CD4-positive, alpha-beta T cell treated with Interleukin-2 at 100 ng/mL for 4 hours (primary cell): ENCODE data around the gene EPHA2.

Experiments used
- DNase-seq: peaks from one replicate; pipeline ENCODE4 v3.0.0-alpha.2; 2020; ENCODE audit warnings: low spot score

EPHA2 gene

DNA sequence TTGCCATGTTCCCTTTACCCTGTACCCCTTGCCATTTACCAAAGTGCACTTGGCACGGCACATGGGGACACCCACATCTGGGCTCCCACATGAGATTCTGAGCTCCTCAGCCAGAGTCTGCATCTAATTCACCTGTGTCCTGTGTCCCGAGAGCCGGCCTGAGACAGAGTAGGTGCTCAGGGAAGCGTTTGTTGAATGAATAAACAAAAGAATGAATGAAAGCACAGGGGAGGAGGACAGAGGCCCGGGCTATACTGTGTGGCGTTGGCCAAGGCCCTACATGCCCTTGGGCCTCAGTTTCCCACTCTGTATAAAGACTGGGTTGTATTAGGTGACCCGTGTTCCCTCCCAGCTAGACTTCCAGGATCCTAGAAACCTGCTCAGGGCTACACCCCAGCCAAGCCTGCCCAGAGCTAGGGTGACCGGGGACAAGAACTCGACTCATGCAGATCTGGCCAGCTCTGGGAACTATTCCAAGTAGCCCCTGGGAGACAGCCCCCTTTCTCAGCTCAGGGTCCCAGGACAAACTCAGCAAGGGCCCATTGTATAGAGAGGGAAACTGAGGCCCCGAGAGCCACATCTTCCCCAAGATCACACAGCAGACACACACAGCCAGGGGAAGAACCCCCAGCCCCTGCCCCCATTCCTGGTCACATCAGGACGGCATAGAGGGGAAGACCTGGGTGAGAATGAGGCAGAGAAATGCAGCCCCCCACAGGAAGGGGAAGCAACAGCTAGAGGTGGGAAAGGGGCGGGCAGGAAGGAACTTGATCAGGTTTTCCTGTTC is 6.0 kb downstream of the EPHA2 start:
- DNase-seq: no peak

DNA sequence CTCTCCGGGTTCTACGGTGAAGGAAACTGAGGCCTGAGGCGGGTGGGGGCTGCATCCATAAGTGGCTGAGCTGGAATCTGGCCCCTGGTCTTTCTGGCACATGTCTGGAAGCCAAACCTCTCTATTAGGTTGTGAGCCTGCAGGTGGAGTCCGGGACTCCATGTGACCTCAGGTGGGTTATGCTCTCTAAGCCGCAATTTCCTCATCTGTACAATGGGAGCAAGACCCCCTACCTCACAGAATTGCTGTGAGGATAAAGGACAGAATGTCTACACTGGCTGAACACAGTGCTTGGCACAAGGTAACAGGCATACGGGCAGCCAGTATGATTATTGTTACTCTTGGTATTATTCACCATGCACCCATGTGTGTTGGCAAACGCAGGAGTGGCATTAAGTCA is 6.7 kb downstream of the EPHA2 start:
- no peak for DNase-seq

DNA sequence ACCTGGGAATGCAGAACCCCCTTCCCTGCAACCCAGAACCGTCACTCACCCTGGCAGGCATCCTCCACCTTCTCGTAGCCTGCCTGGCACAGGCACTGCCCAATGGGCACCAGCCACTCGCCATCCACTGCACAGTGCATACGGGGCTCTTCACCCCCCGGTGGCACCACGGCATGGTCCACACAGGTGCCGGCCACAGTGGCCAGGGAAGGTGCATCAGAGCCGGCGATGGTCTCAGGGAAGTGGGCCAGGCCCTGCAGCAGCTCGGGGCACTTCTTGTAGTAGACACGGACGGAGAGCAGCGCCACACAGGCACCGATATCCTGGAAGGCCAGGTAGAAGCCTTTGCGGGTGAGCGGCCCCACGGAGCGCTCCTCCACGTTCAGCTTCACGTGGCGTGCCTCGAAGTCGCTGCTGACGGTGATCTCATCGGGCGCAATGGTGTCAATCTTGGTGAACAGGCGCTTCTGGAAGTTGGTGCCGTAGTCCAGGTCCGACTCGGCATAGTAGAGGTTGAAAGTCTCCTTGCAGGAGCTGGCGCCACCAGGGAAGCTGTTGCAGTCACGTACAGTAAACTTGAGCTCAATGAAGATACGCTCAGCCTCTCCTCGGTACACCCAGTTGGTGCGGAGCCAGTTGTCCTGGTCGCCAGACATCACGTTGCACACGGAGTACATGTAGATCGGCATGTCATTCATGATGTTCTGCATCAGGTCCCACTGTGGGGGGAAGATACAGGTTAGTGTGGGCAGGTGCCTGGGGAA is 7.4 kb downstream of the EPHA2 start:
- DNase-seq: no peak

DNA sequence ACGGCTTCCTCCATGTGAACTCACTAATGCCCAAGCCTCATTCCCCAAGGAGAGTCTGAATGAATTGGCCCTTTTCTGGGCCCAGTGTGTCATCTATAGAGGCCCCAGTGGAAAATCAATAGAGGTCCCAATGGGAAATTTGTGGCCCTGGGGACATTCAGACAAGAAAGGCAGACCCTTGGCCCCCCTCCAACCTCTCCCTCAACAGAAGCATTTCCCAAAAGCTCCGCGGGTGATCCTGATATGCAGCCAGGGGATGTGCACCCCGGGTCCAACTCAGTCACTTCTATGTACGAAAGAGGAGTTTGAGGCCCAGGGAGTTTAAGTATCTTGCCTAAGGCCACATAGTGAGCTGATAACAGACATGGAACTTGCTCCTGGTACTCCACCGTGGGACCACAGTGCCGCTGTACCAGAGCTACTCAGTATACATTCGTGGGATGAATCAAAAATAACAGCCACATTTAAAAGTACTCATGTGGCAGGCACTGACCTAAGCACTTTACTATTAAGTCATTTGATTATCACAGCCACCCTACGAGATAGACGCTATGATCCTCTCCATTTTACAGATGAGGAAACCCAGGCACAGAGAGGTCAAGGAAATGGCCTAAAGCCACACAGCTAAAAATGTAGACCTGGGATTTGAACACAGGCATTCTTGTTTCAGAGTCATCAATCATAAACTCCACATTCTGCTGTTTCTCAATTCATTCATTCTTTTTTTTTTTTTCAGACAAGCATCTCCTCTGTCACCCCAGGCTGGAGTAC is 8.5 kb downstream of the EPHA2 start:
- DNase-seq: no peak

DNA sequence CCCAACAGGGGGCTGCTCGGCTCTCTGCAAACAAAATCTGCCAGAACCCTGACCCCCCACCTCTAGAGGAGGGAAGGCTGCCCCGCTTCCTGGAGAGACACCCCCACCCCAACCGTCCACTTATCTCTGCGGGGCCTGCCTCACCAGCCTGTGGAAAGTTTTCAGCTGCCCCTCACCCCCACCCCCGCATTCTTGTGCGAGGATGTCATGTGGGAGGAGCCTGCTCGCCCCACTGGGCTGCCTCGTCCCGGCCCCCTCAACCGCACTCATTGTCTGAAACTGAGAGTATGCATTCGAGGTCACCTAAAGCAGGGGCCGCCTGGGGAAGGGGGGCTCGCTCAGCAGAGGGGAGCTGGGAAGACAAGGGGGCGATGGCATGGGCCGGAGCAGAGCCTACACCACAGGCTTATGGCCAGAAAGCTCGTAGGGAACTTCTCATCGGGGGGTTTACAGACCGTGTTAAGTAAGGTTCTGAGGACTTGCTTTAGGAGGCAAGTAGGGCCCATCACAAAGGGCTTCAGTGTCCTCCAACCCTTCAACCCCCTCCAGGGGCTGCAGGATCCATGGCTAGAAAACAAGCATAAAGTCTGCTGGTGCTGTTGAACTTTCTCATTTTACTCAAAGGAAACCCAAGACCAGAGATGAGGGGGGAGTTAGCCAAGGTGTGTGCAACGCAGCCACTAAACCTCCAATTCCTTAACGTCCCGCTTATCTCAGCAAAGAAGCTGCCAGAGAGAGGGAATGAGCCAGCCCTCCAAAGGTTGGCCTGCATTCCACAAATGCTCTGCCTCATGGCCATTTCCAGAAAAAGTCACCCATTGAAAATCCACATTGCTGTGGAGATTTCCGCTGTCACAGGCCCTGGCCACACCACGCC is 9.4 kb downstream of the EPHA2 start:
- no peak for DNase-seq

DNA sequence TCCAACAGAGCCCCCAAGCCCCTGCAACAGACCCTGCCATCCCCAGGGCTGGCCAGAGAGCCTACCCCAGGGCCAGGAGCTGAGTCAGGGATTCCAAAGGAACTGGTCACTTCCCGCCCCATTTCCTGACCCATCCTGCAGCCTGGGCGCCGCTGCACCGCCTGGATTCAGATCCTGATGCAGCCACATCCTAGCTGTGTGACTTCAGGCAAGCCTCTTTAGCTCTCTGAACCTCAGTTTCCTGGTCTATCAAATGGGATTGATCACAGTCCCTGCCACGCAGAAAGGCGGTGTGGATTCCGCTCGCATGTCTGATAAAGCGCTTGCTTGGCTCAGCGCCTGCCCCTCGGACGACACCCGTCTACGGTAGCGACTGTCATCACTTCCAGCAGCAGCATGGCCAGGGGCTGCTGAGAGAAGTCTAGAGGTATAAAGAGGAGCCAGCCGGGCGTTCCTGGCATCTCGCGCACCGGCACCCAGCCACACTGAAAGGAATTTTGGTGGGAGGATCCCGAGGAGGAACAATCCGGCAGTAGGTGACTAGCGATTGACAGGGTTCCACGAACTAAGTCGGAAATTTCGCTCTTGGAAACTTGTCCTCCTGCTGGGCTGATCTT is 10.1 kb downstream of the EPHA2 start:
- DNase-seq: no peak

DNA sequence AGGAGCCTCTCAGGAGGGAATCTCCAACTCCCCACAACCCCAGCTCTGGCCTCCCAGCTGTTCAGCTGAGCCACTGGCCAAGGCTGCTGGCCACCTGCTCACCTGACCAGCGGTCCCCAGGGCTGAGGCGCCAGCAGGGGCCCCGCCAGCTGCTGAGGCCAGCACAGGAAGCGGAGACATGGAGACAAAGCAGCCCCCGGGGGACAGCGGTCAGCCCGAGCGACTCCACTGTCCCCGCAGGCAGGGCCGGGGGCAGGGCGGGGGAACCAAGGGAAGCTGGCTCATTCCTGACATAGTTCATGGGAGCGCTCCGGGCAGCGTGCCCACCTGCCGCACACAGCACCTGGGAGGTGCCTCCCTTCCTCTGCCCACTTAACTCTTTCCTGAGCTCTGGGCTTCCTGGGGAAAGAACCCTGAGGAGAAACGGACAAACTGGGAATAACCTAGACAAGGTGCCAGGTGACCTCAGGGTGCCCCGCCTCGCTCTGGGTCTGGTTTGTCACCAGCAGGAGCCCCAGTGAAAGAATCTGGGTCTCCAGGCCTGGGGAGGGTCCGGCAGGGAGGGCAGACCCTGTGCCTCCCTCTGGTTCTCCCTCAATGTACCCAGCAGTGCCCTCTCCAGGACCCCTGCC is 10.7 kb downstream of the EPHA2 start:
- DNase-seq: no peak

DNA sequence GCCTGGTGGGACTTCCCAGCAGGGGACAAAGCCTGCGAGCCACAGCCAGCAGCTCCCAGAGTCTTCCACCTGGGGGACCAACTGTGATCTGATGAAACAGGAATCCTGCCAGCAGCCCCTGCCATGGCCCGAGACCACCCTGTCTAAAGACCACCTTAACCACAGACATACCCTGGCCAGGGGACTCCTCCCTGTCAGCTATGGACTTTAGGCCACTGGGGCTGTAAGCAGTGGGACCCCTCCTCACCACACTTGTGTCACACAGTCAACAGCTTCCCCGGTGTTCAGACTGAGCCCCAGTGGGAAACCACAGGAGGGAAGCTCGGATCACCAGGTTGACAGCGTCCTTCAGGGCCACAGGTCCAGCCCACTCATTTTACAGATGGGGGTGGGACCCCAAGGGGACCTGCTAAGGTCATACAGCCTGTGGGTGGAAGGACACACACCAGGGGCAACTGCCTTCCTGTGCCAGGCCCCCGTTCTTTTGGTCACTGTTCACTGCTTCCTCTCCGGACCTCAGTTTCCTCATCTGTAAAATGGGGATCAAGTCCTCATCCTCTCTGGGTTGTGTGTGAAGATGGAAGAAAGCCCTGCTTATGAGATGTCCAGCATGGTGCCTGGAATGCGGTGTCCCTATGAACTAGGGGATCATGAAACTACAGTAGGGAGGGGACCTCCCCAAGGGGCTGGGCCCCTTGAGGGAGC is 11.4 kb downstream of the EPHA2 start:
- DNase-seq: no peak

DNA sequence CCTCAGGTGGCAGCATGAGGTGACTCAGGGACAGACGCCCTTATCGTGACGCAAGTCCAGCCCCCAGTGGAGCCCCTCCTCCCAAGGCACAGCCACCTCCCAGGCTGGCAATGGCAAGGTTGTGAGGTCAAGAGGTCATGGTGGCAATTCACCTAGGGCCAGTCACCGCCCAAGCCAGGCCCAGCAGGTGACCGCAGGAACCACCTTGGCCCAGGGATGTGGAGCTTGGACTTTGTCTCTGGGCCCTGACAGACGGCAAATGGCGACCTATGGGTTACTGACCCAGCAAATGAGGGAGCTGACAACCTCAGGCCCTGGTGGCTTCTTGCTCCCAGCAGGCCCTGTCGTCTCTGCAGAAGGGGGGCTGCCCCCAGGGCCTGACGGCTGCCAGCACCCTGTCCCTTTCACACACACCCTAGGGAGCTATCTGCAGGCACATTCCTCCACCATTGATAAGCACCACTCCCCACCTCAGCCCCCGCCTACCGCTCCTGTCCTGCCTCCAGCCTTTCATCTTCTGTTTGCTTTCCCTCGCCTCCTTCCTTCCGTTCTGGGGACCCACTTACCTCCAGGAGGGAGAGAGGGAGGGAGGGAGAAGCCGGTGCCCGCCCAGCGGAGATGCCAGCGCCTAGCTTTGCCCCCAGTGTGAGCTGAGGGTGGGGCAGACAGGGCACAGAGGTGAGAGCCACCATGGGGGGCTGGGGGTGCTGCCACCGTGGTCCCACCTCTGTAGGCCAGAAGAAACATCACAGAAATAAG is 12.1 kb downstream of the EPHA2 start:
- DNase-seq: no peak

DNA sequence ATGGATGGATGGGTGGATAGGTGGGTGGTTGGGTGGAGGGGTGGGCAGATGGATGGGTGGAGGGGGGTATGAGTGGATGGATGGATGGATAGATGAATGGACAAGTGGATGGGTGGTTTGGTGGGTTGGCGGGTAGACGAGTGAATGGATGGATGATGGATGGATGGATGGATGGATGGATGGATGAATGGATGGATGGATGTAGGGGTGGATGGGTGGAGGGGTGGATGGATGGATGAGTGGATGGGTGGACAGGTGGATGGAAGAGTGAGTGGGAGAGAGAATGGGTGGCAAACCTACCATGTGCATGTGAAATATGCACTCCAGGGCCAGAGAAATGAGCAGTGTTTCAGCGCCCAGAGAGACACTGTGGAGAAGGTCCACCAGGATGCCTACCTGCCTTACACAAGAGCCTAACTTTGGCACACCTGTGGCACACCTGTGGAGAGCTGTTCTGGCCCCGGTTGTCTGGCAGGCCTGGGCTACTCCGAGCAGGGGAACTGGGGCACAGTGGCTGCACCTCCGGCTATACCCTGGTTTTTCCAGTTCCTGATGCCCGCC is 12.8 kb downstream of the EPHA2 start:
- DNase-seq: no peak

DNA sequence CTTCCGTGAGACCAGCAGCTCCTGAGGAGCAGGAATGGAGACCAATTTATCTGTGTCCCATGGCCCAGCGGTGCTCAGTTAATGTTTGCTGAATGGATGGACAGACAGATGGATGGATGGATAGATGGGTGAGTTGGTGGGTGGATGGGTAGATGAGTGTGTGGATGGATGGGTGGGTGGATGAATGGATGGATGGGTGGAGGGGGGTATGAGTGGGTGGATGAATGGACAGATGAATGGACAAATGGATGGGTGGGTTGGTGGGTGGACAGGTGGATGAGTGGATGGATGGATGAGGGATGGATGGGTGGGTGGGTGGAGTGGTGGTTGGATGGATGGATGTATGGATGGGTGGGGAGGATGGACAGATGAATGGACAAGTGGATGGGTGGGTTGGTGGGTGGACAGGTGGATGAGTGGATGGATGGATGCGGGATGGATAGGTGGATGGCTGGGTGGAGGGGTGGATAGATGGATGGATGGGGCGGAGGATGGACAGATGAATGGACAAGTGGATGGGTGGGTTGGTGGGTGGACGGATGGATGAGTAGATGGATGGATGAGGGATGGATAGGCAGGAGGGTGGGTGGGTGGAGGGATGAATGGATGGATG is 13.4 kb downstream of the EPHA2 start:
- DNase-seq: no peak

DNA sequence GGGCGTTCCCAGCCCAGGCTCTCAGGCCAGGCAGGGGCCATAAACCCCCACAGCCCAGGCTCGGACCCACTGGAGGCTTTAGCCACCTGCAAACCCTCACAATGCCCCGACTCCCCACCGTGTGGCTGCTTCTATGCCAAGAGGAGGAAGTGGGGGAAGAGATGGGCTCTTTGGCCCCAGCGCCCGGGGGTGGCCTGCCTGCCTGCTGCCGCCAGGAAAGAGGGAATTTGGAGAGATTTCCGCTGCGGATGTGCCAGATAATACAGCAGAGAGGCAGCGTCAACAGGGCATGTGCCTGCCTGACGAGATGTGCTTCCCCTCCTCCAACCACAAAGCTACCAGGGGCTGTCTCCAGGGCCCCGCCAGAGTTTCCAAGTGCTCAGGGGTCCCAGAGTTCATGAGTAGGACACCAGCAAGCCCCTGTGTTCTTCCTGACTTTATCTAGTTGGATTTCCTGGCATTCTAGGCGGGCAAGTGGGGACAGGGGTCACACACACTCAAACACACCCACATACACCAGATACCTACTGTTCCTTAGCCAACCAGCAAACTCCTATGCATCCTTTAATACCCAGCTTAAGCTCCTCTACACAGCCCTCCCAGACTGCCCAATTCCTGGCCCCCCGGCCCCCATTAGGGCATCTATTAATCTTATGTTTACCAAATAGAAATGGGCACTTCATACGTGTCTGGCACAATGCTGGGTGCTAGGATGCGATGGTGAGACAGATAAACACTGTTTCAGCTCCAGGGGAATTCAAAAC is 14.1 kb downstream of the EPHA2 start:
- DNase-seq: no peak

DNA sequence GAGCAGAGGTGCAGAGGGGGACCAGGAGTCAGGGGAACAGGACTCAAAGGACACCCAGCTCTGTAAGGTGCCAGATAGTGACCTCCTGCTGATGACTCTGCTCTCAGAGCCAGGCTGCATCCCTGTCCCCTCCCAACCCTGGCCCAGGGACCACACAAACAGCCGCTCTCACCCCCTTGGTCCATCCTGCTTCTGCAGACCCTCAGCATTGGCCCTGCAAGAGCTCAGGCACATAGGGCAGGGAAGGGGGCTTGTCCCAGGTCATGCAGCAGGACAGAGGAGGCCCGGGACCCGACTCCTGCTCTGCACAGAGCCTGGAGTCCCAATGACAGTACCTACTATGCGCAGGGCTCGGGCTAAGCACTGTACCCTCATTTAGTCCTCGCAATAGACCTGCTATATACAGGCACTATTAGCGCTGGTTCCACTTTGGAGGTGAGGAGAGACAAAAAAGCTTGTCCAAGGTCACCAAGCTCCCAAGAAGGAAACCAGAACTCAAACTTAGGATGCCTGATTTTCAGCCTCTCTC is 15.7 kb downstream of the EPHA2 start:
- DNase-seq: no peak

DNA sequence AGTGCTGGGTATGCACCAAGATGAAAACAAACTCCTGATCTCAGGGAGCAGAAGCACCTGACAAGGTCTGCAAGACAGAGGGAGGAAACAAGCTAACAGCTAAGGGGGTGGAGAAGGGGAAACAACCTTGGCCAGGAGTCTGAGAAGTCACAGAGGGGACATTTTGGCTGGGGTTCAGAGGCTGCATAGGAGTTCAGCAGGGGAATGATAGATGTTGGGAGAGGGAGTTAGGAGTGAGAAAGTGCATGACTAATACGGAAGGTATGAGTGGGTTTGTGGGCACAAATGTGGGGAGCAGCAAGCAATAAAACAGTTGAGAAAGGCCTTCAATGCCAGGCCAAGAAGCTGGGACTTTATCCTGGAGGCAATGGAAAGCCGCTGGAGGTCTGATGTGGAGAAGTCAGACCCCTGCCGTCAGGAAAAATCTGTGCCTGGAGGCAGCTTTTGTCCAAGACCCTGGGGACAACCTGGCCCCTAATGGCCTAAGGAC is 16.4 kb downstream of the EPHA2 start:
- DNase-seq: no peak

DNA sequence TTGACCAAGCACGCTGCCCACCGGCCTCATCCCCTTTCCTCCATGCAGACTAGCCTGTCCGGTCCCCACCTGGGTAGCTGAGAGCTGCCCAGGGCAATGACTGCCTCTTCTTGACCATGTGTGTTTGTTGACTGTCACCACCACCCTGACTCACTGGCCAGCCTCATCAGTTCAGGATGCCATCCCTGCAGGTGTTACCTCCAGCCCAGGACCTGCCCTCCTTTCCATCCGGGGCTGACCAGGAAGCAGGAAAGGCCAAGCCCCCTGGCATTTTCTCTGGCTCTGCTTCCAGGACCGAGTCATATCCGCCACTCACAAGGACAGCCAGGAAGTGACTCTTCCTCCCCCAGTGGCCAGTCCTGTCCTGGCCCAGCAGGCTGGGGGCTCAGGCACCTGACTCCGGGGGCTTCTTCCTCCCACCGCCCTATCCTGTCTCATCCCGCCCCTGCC is 17.1 kb downstream of the EPHA2 start:
- DNase-seq: no peak

DNA sequence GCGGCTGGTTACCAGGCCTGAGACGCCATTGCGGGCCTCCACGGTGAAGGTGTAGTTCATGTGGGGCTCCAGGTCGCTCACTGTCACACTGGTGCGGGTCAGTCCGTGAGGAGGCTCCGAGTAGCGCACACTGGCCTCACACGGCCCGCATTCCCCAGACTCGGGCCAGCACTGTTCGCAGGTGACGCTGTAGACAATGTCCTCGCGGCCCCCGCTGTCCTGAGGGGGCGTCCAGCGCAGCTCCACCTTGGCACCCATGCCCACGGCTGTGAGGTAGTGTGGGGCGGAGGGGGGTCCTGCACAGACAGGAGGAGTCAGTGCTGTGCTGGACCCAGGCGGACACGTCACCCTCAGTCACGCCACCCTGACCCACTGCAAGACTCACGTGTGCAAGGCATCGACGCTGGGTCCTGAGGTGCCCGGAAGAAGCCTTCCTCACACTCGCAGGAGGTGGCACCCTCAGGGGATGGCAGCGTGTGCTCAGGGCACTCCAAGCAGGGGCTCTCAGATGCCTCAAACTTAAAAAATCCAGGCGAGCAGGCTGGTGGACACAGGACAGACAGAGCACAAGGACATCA is 17.9 kb downstream of the EPHA2 start:
- DNase-seq: no peak

DNA sequence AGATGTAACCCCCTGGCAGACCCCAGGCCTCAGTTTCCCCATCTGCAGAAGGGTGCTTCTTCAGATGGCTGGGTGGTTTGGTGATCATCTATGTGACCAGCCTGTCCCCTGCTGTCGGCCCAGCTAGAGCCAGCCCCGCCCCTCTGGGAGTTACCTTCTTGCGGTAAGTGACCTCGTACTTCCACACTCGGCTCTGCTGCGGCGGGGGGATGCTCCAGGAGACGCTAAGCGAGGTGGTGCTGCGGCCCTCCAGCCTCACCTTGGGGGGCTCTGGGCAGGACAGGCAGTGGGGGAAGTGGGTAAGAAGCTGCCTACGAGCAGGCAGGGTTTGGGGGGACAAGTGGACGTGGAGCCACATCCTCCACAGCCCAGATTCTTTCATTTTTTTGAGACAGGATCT is 20.4 kb downstream of the EPHA2 start:
- DNase-seq: no peak
